Left renal pelvis (tissue), 4 donors: ENCODE measurements around the gene ILF3. TPM values are rescaled to one million over a fixed set of nuclear protein-coding genes. Genes with fewer than 3 reads are reported as not detected.

Experiments
- DNase-seq, 4 donors: peaks; one replicate each; pipeline ENCODE4 v3.0.0-alpha.2; 2013; ENCODE audit warnings: low read depth in 4 of 4, low spot score in 3 of 4
- polyA plus RNA-seq, 4 donors: library from polyadenylated mRNA; unstranded; fragments of 120-200 nt; gene quantifications; one replicate each; pipeline ENCODE4 v1.2.1, GENCODE V29; 2013; ENCODE audit not compliant: insufficient read length in 4 of 4

The ILF3 gene
- polyA plus RNA-seq, 4 donors = 209 to 347 (median 284) TPM

- DNase-seq = no peak
These were observed 40.7 kb downstream of the ILF3 start for GRCh38 chr19:10694706-10695307.

GRCh38 chr19:10695401-10696398, 41.6 kb downstream of the ILF3 start:
- peak; percentile 78 to 89 (median 84) for DNase-seq

- DNase-seq = no peak
These were observed 45.6 kb downstream of the ILF3 start for GRCh38 chr19:10699650-10700335.

DNA sequence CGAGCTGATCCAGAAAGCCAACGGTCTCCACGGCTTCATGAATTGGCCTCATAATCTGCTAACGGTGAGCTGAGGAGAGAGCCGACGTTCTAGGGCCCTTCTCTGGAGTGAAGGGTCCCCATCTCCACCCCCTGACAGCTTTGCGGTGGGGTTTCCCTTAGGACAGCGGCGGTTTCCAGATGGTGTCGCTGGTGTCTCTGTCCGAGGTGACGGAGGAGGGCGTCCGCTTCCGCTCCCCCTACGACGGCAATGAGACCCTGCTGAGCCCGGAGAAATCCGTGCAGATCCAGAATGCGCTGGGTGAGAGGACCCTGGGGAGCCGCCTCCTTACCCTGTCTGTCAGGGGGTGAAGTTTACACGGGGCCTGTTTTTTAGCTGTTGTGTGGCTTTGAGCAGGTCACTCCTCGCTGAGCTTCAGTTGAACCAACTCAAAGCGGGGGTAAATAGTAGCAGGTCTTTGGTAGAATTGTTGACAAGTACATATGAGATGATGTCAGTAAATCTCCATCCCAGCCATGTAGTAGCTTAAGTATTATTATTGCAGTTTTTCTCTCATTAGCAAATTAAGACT, 47.9 kb downstream of the ILF3 start:
- DNase-seq = no peak

- DNase-seq = no peak
These were observed 52.8 kb downstream of the ILF3 start for GRCh38 chr19:10706990-10707389.

DNA sequence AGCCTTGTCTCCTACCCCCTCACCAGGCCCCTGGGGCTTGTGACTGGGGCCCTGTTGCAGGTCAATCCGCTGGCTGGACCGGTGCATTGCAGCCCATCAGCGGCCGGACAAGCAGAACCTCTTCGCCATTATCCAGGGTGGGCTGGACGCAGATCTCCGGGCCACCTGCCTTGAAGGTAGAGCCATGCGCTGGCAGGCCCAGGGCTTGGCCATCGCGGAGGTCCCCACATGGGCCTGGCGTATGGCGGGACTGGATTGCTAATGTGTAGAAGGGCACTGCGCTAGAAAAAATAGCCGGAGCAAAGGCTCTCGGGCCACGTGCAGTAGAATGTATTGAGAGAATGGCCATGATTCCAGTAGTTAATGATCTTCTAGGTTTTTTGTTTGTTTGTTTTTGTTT, 53.3 kb downstream of the ILF3 start:
- DNase-seq = no peak

- DNase-seq = no peak
These were observed 54.1 kb downstream of the ILF3 start for GRCh38 chr19:10708291-10708690.

GRCh38 chr19:10712045-10712444, 57.9 kb downstream of the ILF3 start:
- no peak for DNase-seq

DNA sequence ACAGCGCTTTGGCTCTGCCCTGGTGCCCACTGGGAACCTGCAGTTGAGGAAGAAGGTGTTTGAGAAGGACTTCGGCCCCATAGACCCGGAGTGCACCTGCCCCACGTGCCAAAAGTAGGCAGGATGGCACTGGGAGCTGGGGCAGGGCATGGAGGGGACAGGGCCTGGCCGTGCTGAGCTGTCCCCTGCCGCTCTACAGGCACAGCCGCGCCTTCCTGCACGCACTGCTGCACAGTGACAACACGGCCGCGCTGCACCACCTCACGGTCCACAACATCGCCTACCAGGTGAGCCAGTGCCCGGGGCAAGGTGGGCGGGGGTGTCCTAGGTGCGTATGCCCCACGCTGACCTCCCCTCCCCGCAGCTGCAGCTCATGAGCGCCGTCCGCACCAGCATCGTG, 58.6 kb downstream of the ILF3 start:
- DNase-seq = no peak

GRCh38 chr19:10713317-10713716, 59.2 kb downstream of the ILF3 start:
- no peak for DNase-seq

DNA sequence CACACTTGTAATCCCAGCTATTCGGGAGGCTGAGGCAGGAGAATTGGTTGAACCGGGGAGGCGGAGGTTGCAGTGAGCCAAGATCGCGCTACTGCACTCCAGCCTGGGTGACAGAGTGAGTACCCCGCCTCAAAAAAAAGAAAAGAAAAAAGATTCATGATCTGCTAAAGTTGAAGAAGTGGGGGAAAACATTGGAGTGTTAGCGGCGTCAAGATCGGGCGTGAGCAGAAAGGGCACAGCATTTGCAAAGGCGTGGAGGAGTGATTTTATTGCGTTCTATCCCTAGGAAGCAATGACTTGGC, 62.9 kb downstream of the ILF3 start:
- DNase-seq = no peak

- peak; percentile 99 to 100 (median 100) for DNase-seq
These were observed 63.4 kb downstream of the ILF3 start, which contains the start of gene DNM2 for GRCh38 chr19:10717356-10718204. TSS of gene DNM2 (plus strand) at chr19:10718079. CDS start at chr19:10718243, 164 bp downstream.

DNA sequence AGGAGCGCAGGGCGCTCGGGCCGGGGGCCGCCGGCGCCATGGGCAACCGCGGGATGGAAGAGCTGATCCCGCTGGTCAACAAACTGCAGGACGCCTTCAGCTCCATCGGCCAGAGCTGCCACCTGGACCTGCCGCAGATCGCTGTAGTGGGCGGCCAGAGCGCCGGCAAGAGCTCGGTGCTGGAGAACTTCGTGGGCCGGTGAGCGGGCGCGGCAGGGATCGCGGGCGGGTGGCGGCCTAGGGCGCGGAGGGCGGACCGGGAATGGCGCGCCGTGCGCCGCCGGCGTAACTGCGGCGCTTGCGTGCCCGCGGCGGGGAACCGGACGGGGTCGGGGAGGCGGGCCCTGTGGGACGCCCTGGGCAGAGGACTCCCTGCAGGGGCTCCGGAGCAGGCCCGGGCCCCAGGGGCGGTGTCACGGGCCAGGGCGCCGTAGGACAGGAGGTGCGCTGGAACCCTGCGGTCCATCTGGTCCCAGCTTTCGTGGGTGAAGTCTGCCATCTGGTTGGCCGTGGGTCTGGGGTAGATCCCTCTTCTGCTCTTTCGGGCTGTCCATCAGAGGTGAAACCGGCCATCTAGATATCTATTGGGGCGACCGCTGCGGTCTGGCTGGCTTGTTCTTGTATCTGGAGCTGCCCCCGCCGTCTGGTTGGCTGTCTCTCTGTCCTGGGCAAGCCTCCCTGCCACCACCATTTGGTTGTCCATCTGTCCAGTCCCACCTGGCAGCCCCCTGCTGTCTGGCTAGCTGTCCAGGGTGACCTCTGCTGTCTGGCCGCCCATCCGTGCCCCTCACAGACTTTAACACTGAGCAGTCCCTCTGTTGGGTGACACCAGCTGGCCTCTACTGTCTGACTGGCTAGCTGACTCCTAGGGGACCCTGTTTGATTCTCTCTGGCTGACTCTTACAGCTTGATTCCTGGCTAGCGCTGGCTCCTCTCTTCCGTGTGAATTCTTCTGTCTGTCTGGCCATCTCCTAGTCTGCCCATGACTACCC, 64.4 kb downstream of the ILF3 start:
- DNase-seq = no peak

GRCh38 chr19:10719466-10719961, 65.4 kb downstream of the ILF3 start:
- DNase-seq = no peak

DNA sequence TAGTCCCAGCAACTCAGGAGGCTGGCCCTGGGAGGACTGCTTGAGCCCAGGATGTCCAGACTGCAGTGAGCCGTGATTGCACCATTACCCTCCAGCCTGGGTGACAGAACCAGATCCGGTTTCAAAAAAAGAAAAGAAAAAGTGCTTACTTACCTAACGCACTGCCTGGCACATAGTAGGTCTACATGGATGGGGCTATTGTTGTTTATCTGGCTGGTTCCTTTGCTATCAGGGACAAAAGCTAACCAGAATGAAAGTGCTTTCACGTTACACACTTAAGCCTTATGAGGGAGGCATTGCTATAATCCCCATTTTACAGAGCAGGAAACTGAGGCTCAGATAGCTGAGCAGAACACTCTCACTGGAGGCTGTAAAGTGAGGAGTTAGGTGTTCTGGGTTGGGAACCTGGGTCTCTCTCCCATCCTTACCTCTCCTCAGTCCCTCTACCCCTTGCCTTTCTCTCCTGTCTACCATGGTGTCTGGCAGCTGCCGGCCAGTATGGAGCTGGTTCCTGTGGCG, 66.5 kb downstream of the ILF3 start:
- no peak for DNase-seq

GRCh38 chr19:10723591-10723990, 69.4 kb downstream of the ILF3 start:
- DNase-seq = no peak

GRCh38 chr19:10724573-10725071, 70.5 kb downstream of the ILF3 start:
- no peak for DNase-seq

DNA sequence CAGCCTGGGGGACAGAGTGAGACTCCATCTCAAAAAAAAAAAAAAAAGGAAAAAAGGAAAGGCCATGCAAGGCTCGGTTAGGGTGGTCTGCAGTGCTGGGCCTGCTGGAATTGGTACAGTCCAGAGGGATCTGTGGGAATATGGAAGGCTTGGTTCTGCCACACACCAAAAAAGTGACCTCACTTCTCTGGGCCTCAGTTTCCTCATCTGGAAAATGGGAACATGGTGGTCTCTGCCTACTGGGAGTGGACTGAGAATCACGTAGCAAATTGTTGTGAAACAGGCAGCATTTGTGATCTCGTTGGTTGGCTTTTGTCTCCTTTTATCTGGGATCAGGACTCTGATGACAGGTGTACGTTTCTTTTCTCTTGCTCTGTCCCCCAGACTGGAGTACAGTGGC, 71.3 kb downstream of the ILF3 start:
- no peak for DNase-seq
